NOMO-1 treated with DMSO at 0.1 percent for 48 hours (cell line): ENCODE data around the gene ARGFX.
A peak's percentile ranks its signal among the peaks of the same experiment; 100 is the strongest.
"Not testable (repeated sequence)": the region's sequence is repeated elsewhere in the genome, so short reads cannot be mapped to it uniquely, and the experiment has no call there.

Source experiments
- DNase-seq: peaks from one replicate; lab custom pipeline; 2025; ENCODE audit not compliant: unreplicated experiment; lab: John Stamatoyannopoulos, UW

The ARGFX gene

DNA sequence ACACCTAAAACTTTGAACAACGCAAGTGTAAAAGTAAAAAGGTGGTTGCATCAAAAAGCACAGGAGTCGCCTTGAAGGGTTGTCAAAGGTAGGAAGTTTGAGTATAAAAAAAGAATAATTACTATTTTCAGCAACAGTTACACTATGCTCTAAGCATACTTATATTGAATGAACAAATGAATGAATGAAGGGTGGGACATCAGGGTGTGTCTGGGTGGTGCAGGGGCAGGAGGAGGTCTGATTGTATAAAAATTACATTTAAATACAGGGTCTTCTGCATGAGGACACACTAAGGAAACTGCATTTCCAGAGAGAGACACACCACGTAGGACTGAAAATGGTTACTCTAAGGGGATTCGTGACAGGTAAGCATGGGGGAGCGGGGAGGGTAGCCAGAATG lies at the start of gene ARGFX:
TSS of gene ARGFX (plus strand) at position 301 of the 400 bp plus-strand sequence. CDS start 2,765 bp downstream, outside the sequence.
- no peak for DNase-seq

DNA sequence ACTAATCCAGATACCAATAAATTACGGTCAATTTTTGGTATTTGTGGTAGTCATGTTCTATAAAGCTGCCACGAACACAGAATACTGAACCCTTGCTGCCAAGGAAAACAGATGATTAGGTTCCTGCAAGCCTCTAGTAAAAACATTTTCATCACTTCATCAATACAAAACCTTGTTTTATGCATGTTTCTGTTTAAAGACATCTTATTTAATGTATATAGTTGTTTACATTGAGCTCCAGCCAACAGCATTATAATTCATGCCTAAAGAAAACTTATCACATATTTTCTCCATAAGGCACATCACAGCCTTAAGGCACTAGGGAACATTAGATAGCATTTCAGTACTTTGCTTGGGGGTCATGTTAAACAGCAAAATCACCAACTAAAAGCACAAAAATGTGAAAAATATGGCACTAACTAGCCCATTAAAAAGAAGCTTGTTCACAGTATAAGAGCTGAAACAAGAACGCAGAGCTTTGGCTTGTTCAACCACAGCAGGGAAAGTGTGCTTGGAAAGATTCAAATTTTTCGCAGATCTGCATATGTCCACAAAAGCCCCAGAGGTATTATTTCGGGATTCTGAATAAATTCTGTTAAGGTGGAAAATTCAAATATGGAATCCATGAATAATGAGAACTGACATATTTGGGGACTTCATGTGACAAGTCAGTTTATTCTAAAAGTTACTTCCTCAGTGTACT lies 49.6 kb upstream of the ARGFX start:
- DNase-seq, result no peak

DNA sequence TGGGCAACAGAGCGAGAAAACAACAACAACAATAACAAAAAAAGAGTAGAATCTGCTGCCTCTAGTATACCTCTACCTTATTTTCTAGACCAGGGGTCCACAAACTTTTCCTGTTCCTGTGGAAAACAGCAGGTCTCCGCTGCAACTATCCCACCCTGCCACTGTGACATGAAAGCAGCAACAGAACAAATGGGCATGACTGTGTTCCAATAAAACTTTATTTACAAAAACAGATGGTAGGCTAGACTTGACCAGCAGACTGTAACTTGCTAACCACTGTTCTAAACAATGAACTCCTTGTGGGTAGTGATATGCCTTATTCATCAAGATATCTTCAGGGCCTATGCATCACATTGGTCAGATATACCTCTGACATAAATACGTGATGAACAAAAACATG lies 47.2 kb upstream of the ARGFX start:
- DNase-seq, result no peak

DNA sequence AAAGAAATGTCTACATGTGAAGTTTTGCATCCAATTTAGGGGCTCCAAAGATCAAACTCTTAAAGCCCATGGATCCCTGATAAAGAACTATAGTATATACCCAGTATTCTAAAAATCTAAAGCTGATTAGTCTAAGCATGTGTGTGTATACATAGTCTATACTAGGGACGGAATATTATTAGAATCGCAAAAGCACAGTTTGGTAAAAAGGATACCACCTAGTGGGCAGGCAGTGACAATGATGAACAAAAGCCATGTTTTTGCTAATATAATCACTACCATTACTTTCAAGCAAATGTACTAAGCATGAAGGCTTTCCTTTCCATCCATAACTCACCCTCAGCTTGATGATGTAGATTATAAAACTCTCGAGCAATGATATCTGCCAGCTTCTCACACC lies 38.4 kb upstream of the ARGFX start:
- no peak for DNase-seq

DNA sequence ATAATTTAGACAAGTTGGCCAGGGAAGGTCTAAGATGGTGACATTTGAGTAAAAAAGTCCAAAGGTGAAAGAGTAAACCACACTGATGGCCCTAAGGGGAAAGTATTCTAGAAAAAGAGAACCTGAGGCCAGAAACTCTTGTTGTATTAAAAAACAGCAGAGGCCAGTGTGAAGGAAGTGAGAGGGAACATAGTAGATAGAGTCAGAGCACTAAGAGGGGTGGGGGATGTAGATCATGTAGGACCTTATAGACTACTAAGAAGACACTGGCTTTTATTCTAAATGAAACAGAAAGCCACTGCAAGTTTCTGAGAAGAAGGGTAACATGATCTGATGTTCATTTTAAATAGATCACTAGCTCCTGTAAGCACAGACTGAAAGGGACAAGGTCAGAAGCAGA lies 36.5 kb upstream of the ARGFX start:
- DNase-seq, result no peak

DNA sequence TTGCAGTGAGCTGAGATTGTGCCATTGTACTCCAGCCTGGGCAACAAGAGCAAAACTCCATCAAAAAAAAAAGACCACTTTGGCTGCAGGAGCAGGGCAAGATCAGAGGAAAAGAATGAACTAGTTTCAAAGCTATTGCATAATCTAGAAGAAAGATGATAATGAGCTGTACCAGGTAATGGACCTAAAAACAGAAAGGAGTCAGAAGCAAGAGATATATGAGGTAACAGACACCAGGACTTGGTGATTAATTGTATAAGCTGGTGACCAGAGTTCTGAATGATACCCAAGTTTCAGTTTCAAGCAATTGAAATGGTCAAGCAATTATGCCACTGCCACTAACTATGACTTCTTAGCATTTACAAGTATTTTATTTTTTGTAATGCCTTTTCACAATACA lies 24.8 kb upstream of the ARGFX start:
- DNase-seq, result no peak

DNA sequence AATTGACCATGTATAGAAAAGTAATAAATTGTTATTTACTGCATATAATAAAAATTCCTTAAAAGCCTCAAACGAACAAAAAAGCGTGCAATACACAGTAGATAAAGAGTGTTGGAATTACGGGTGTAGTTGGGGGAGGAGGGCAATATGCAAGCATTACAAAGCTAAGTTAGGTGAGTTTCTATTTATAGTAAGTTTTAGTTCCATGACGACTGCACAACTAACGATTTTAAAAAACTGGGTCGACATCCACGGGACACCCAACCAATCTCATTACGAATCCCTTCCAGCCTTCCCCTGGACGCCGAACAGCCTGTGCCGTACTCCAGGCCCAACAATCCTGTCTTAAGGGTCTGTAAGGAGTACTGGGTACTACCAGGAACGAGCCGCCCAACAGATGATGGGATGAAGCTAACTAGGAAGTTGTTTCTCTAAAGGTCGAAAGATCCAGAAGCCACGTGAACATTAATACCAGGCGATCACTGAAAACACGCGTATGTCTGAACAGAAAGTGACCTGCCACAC lies 22.6 kb upstream of the ARGFX start:
- no peak for DNase-seq

DNA sequence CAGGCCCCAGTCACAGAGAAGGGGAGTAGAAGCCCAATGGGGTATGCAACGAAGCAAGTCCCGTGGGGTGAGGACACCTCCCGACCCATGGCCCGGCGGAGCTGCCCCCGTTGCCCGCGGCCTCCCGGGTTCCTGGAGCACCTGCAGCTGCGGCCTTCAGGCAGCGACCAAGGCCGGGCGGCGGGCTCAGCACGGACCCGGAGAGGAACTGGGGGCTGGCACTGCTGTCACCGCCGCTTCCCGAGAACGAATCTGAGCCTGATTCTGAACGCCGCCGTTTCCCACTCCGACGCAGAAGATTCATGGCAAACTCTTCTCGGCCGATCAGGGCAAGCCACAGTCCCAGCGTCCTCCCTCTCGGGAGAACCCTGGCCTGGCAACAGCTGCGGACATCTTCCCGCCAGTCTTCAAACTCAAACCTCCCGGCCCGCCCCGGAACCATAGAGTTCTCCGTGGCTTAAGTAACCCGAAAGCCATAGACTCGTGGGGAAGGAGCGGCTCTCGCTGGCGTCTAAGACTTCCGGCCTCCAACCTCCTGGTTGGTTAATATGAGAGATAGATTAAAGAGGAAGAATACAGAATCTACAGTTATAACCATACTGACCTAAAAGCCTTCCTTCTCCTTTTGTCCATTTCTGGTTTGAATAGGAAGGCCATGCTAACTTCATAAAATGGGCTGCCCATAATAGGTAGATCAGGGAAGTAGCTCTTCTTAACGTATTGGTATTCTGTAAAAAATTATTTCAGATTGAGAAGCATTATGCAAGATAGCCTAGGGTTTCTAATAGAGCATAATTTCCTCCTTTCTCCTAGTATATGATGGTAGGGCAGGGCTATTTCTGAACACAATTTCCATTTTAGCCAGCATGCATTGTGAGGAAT lies 21.9 kb upstream of the ARGFX start, which contains the start of gene POLQ:
TSS of gene POLQ (minus strand) at position 415 of the 882 bp plus-strand sequence. CDS start at position 304, 111 bp downstream.
- DNase-seq, result peak; percentile 95

DNA sequence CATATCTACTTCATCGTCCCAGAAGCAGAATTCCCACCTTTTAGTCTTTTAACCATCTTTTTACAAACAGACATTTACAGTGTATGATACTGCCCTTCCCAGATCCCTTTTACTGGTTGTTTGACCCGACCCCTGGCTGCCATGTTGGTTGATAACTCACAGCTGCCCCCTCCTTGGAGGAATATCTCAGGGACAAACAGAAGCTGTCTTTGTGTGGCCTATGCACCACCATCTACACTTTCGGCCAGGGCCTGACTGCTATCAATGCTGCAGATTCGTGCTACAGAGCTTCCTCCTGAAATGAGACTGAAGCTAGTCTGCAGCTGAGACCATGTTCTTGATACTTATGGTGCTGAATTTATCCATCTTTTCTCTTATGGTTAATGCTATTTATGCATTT lies 15.4 kb upstream of the ARGFX start:
- DNase-seq, result no peak

DNA sequence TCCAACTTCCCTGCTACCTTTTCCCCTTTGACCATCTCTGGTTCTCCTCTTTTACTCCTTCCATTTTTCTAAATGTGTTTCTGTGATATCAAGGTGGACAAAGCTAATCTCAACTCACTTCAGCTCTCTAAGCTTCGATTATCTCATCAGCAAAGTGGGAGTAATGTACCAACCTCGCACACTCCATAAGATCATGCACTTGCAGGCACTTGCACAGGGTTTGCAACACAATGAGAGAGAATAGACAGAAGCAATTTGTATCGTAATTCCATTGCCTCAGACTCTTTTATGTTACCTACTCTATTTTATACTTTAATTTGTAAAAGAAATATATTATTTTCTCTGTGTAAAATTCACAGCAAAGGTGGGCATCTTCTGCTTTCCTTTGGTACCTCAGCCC lies 15.0 kb upstream of the ARGFX start:
- DNase-seq, result no peak

DNA sequence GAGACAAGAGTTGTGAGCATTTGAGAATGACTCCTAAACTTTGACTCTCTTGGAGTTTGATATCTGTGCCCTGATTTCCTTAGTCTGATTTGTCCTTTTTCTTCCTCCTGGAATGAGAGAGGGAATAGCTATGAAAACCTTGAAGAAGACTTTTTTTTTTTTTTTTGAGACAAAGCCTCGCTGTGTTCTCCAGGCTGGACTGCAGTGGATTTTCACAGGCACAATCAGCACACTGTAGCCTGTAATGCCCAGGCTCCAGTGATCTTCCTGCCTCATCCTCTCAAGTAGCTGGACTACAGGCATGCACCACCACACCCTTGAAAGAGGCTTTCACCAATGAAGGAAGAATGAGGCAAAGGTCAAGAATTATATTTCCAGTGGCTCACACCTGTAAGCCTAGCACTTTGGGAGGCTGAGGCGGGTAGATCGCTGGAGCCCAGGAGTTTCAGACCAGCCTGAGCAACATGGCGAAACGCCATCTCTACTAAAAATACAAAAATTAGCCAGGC lies 10.3 kb upstream of the ARGFX start:
- DNase-seq, result no peak

DNA sequence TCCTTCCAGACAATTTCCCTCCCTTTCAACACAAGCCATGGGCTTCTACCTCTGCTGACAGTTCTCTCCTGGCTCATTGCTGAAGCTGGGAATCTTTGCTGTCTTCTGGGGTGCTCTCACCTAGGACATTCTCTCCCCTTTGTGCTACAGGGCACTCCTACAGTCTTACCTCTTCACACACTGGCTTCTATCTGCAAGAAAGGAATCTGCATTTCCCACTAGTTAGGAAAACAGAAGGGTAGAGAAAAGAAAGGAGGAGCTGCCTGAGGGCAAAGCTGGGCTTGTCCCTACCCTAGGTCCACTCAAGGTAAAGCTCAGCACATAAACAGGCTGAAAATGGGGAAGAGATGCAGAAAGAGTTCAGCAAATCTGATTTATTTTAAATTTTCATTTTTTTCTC lies 5.6 kb upstream of the ARGFX start:
- no peak for DNase-seq

DNA sequence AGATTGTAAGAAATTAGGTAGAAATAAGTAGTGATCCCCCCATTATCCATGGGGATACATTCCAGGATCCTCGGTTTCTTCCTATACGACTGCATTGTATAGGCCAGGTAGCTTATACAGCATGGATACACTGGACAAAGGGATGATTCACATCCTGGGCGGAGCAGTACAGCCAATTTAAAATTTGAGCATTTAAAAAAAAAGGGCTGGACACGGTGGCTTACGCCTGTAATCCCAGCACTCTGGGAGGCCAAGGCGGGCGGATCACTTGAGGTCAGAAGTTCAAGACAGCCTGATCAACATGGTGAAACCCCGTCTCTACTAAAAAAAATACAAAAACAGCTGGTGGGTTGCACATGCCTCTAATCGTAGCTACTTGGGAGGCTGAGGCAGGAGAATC lies 976 bp upstream of the ARGFX start:
- no peak for DNase-seq

DNA sequence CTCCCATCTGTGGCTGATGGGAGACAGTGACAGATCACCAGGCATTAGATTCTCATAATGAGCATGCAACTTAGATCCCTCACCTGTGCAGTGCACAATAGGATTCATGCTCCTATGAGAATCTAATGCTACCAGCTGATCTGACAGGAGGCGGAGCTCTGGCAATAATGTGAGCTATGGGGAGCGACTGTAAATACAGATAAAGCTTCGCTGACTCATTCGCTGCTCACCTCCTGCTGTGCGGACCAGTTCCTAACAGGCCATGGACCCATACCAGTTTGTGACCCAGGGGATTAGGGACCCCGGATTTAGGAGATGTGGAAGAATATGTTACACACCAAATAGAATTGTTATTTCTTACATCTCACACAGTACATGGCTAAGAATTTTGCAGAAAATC lies 6.7 kb downstream of the ARGFX start:
- DNase-seq, result no peak

DNA sequence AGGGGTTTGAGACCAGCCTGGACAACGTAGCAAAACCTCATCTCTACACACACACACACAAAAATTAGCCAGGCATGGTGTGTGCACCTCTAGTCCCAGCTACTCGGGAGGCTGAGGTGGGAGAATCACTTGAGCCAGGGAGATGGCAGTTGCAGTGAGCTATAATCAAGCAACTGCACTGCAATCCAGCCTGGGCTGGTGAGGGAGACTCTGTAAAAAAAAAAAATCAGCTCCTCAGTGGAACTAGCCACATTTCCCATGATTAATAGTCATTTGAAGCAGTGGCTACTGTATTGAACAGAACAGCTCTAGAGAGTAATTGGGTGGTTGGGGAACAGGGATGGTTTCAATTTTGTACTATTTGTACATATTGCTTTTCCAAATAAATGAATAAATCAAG lies 13.9 kb downstream of the ARGFX start:
- no peak for DNase-seq

DNA sequence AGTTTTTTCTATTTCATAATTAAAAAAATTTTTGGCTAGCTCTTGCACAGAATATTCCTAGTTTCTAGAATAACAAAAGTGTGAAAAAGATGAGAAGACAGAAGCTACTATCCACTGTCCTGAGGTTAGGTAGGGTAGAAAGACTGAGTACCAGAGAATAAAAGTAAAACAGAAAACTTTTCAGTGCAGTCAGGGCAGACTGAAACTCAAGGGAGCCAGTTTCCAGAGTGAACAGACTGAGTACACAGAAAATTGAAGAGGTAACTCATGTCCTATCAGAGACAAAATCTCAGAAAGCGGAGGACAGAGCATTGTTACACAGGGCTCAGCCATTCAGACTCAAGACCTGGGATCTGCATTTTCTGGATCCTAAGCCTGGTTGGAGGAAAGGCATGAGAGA lies 16.7 kb downstream of the ARGFX start:
- DNase-seq, result no peak

DNA sequence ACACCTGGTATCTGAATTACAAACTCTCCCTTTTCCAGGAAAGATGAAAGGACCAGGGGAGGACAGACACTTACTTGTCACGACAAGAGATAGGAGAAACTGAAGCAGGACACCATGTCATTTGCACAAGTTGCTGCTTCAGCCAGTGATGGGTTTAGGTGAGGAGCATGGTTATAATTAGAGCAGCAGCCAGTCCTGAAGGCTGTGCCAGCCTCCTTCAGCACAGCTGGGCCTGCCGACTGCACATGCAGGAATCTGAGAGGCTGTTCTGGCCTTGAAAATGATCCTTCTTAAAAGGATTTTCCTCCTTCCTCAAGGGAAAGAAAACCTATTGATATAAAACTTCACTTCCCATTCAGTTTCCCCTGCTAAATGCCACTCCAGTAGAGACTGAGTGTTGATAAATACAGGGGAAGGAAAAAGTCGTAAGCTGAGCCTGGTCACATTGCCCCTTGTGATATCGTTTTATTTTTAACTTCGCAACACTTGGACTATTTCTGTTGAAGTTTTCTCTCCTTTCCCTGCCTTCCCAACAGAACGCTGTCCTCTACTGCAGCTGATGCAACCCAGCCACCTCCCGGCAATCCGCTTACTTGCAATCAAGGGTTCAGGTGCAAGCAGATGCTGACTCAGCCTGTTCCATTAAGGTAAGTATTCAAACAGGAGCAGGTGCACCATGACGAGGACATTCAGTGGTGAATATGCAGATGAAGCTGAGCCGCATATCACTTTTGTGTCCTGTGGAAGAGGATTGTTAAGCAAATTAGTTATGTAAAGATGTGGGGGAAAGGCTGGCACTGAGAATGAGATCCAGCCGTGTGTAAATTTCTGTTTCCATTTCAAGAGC lies 25.3 kb downstream of the ARGFX start, which contains the start of gene FBXO40:
TSS of gene FBXO40 (plus strand) at position 524 of the 847 bp plus-strand sequence. CDS start 27,197 bp downstream, outside the sequence.
- DNase-seq, result no peak

DNA sequence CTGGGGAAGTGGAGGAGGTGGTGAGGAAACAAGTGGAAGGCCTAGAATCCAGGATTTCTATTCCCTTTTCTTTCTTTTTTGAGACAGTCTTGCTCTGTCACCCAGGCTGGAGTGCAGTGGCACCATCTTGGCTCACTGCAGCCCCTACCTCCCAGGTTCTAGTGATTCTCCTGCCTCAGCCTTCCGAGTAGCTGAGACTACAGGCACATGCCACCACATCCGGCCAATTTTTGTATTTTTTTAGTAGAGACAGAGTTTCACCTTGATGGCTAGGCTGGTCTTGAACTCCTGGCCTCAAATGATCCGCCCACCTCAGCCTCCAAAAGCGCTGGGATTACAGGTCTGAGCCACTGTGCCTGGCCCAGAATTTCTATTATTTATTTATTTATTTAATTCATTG lies 26.1 kb downstream of the ARGFX start:
- not testable (repeated sequence) for DNase-seq

DNA sequence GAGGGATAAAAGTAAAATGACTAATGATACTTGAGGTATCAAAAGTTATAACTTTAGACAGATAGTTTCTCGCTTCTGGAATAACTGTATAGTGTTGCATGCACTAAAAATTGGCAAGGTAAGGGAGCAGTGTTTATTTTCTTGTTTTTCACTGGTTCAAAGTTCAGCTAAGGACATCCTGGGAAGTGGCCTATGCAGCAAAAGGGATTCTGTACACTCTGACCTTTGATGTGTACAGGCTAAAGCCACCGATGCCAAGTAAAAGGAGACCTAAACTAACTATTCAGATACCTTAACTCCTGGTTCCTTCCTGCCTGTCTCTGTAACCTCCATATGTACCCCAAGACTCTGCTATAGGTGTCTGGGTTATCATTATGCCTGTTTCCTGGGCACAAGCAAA lies 27.1 kb downstream of the ARGFX start:
- DNase-seq, result no peak

DNA sequence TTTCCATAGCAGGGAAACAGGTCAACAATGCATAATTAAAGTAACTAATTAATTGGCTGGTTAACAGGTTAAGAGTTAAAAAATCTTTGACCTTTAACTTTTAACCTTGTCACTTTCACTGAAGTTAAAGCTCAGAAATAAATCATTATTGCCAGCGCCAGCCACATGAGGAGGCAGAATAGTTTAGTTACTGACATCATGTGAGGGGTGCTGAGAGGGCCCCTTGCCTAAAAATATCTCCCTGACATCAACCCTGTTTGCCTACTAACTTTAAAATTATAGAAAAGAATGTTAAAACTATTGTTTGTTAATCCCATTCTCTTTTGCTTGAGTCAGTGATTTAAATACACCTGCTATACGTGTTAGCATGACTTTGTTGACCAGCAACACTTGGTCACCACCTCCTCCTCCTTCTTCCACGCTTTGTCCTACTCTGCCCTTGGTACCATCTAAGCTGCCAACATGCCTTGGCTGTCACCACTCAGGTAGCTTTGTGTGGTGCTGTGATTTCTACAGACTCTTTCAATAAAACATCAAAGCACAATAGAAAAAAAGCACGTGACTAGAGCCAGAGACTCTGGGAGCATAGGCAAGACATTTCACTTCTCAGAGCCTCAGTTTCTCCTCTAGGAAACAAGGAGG lies 28.1 kb downstream of the ARGFX start:
- DNase-seq, result no peak
